Endodermal cell (in vitro differentiated cells): ENCODE data around the gene OR51A4. TPM values are rescaled to one million over a fixed set of nuclear protein-coding genes. Genes with fewer than 3 reads are reported as not detected.

Experiments used
- DNase-seq: peaks from one replicate; pipeline ENCODE4 v3.0.0-alpha.2; 2017
- H3K27ac ChIP-seq: 2 replicates; pipeline ENCODE4 v1.5.1; 2013; ENCODE audit warnings: mild to moderate bottlenecking, low read depth, low read length, moderate library complexity
- H3K27me3 ChIP-seq: 2 replicates; pipeline ENCODE4 v1.6.1; 2013; ENCODE audit warnings: mild to moderate bottlenecking, low read length, moderate library complexity; ENCODE audit not compliant: insufficient read depth, control insufficient read depth, poor library complexity, severe bottlenecking
- H3K36me3 ChIP-seq: 2 replicates; pipeline ENCODE4 v1.7.0; 2013; ENCODE audit warnings: mild to moderate bottlenecking, low read length, moderate library complexity; ENCODE audit not compliant: control insufficient read depth, insufficient read depth
- H3K4me1 ChIP-seq: one replicate; pipeline ENCODE4 v1.7.0; 2013; ENCODE audit warnings: low read length; ENCODE audit not compliant: control insufficient read depth, insufficient read depth
- H3K4me3 ChIP-seq: 2 replicates; pipeline ENCODE4 v1.5.1; 2013; ENCODE audit warnings: mild to moderate bottlenecking, low read length, moderate library complexity
- H3K9ac ChIP-seq: 2 replicates; pipeline ENCODE4 v1.6.1; 2013; ENCODE audit warnings: mild to moderate bottlenecking, low read length, moderate library complexity; ENCODE audit not compliant: poor library complexity, severe bottlenecking; ENCODE audit errors: extremely low read depth
- H3K9me3 ChIP-seq: 2 replicates; pipeline ENCODE4 v1.6.1; 2013; ENCODE audit warnings: mild to moderate bottlenecking, low read length, moderate library complexity; ENCODE audit not compliant: control insufficient read depth
- H3K27ac Mint-ChIP-seq: 2 replicates; pipeline ENCODE4 v1.8.0; 2020; ENCODE audit warnings: mixed read lengths
- H3K27me3 Mint-ChIP-seq: 2 replicates; pipeline ENCODE4 v1.8.0; 2021; ENCODE audit warnings: mild to moderate bottlenecking, mixed read lengths; ENCODE audit not compliant: insufficient read depth
- H3K36me3 Mint-ChIP-seq: 2 replicates; pipeline ENCODE4 v1.8.0; 2020; ENCODE audit warnings: low read depth, mixed read lengths
- H3K4me1 Mint-ChIP-seq: 2 replicates; pipeline ENCODE4 v1.8.0; 2020; ENCODE audit warnings: mixed read lengths
- H3K4me3 Mint-ChIP-seq: 2 replicates; pipeline ENCODE4 v1.8.0; 2020; ENCODE audit warnings: mild to moderate bottlenecking, moderate library complexity, mixed read lengths
- H3K9me3 Mint-ChIP-seq: 2 replicates; pipeline ENCODE4 v1.8.0; 2020; ENCODE audit warnings: mild to moderate bottlenecking, mixed read lengths
- WGBS, 2 experiments: methylation state at CpG; one replicate each; pipeline versions ENCODE4 v1.1.5 to v1.1.7; 2013; ENCODE audit warnings: missing lambda C conversion rate in 2 of 2, mixed read lengths in 1 of 2; ENCODE audit not compliant: insufficient coverage in 1 of 2, insufficient read length in 1 of 2; 5-methylcytosine and 5-hydroxymethylcytosine counted together
- total RNA-seq, 2 donors: library from RNA; stranded (reverse); fragmentation: NEBNext Ultra II Directional in 1 of 2; extraction: Animal tissue kit (Norgen Biotek cat#: 25700) in 1 of 2; gene quantifications; 2 replicates in 1 of 2; 3 replicates in 1 of 2; pipeline ENCODE4 v1.2.1, GENCODE V29; 2021
- TF ChIP-seq, protein P1 (sequence below): fragments of 200-600 bp; sonication (generic); conservative IDR thresholded peaks from 2 replicates; pipeline ENCODE4 v1.5.0; 2021; ENCODE audit warnings: antibody characterized with exemption, mild to moderate bottlenecking

OR51A4 gene
- total RNA-seq, 2 donors from 2014 or later, result not detected

DNA sequence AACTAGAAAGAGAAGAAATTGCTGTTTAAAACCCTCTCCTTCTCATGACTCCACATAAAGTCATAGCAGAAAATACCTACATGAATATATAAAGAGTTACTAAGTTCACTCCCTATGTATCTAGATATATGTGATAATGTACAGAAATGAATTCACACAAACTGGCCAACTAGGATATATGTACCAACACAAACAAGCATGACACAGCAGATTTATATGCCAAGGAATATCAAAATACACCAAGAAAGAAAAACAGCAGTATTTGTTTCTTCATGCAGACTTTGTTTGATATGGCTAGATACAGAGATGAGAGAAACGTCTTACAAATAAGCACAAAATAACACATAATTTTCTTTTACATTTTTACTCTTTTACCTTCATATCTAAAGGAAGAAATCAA is 25.1 kb downstream of the OR51A4 start:
- H3K27me3 Mint-ChIP-seq, result peaks cover 13% of the 10 kb centered on the region
- no peak overlapping the region for H3K27ac Mint-ChIP-seq
- H3K36me3 Mint-ChIP-seq, result no peaks in the 10 kb centered on the region
- H3K9me3 ChIP-seq, result no peaks in the 10 kb centered on the region
- no peak overlapping the region for H3K4me3 Mint-ChIP-seq
- no peaks in the 10 kb centered on the region for H3K4me1 Mint-ChIP-seq
- H3K4me1 ChIP-seq, result no peaks in the 10 kb centered on the region
- TF ChIP-seq, protein P1, sequence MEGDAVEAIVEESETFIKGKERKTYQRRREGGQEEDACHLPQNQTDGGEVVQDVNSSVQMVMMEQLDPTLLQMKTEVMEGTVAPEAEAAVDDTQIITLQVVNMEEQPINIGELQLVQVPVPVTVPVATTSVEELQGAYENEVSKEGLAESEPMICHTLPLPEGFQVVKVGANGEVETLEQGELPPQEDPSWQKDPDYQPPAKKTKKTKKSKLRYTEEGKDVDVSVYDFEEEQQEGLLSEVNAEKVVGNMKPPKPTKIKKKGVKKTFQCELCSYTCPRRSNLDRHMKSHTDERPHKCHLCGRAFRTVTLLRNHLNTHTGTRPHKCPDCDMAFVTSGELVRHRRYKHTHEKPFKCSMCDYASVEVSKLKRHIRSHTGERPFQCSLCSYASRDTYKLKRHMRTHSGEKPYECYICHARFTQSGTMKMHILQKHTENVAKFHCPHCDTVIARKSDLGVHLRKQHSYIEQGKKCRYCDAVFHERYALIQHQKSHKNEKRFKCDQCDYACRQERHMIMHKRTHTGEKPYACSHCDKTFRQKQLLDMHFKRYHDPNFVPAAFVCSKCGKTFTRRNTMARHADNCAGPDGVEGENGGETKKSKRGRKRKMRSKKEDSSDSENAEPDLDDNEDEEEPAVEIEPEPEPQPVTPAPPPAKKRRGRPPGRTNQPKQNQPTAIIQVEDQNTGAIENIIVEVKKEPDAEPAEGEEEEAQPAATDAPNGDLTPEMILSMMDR, result no peak
- H3K9me3 Mint-ChIP-seq, result no peaks in the 10 kb centered on the region
- H3K27me3 ChIP-seq, result no peaks in the 10 kb centered on the region
- H3K4me3 ChIP-seq, result no peak overlapping the region
- WGBS, 2 experiments, result 81 to 100% methylated on average over 1 of the region's 1 CpG
- no peak for DNase-seq
- H3K27ac ChIP-seq, result no peak overlapping the region
- H3K36me3 ChIP-seq, result no peaks in the 10 kb centered on the region
- no peak overlapping the region for H3K9ac ChIP-seq

DNA sequence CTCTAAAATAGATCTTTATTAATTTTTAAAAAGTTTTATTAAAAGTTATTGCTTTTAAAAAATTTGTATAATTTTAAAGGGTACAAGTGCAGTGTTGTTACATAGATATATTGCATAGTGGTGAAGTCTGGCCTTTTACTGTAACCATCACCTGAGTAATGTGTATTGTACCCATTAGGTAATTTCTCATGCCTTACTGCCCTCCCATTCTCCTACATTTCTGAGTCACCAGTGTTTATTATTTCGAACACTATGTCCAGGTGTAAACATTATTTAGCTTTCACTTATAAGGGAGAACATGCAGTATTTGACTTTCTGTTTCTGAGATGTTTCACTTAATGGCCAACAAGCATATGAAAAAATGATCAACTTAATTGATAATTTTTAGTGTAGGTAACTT is 25.6 kb downstream of the OR51A4 start:
- Histone ChIP-seq H3K27ac (no peak overlapping the region), H3K9ac (no peak overlapping the region), H3K36me3 (no peaks in the 10 kb centered on the region), H3K4me3 (no peak overlapping the region), H3K27me3 (no peaks in the 10 kb centered on the region), H3K4me1 (no peaks in the 10 kb centered on the region), H3K9me3 (no peaks in the 10 kb centered on the region)
- WGBS, 2 experiments, result 86 to 100% methylated on average over 1 of the region's 1 CpG
- Mint-ChIP-seq H3K9me3 (no peaks in the 10 kb centered on the region), H3K27me3 (peaks cover 11% of the 10 kb centered on the region), H3K36me3 (no peaks in the 10 kb centered on the region), H3K4me3 (no peak overlapping the region), H3K27ac (no peak overlapping the region), H3K4me1 (no peaks in the 10 kb centered on the region)
- DNase-seq, result no peak
- TF ChIP-seq, protein P1, result no peak

DNA sequence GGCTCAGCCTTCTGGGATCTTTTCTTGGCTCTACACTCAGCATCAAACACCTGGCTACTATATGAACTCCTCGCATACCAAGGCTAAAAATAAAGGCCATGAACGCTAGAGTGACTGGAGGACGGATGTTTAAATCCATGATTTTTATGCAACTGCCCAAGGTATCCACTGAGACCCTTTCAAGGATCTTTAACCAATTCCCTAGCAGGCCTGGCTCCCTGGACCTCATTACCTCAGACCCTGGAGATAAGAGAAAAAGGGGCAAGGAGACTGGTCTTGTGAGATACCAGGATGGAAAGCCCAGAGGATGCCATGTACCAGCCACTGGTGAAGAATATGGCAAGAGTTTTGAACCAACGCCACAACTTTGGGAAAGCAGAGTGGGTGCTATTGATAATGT is 28.2 kb downstream of the OR51A4 start, which contains the start of gene OR51G2:
TSS of gene OR51G2 (minus strand) at position 101 of the 400 bp plus-strand sequence. CDS start 3,687 bp downstream, outside the sequence.
- no peak within 1 kb of the TSS for H3K27ac ChIP-seq
- no peak within 1 kb of the TSS for H3K4me3 ChIP-seq
- no peaks in the 10 kb centered on the region for H3K27me3 ChIP-seq
- WGBS, 2 experiments, result 94% methylated on average over 4 of the region's 4 CpGs; no CpG with 5 or more reads in 1 of the 2 experiments
- H3K36me3 ChIP-seq, result no peaks in the 10 kb centered on the region
- Mint-ChIP-seq H3K36me3 (no peaks in the 10 kb centered on the region), H3K4me3 (no peak within 1 kb of the TSS), H3K9me3 (no peaks in the 10 kb centered on the region), H3K27ac (no peak within 1 kb of the TSS), H3K4me1 (no peaks in the 10 kb centered on the region), H3K27me3 (peaks cover 5% of the 10 kb centered on the region)
- no peak within 1 kb of the TSS for H3K9ac ChIP-seq
- H3K9me3 ChIP-seq, result no peaks in the 10 kb centered on the region
- no peaks in the 10 kb centered on the region for H3K4me1 ChIP-seq
- TF ChIP-seq, protein P1, result no peak
- no peak for DNase-seq
